T-cell (primary cell): ENCODE data around the gene XAGE1B. TPM values are rescaled to one million over a fixed set of nuclear protein-coding genes. Genes with fewer than 3 reads are reported as not detected.
"Not testable (repeated sequence)": the region's sequence is repeated elsewhere in the genome, so short reads cannot be mapped to it uniquely, and the experiment has no call there.

Experiments used
- ATAC-seq, 4 experiments: fragments of 200-7000 bp in 3 of 4; fragments of 150-1000 bp in 1 of 4; cut with Tn5 transposase; replicated peaks in 1 of 4; 1 replicate in 3 of 4; 2 replicates in 1 of 4; pipeline ENCODE4 v1.10.0; 2021; ENCODE audit warnings: moderate library complexity in 3 of 4, mild to moderate bottlenecking in 2 of 4, moderate number of reproducible peaks in 1 of 4
- CTCF ChIA-PET, 2 donors: fragments of 300-600 bp; sonication (Branson Sonifier 250); formaldehyde crosslinking; loops; one replicate each; lab custom pipeline; 2022; ENCODE audit warnings: antibody characterized with exemption in 2 of 2; lab: Charles Lee
- POLR2A ChIA-PET, 2 donors: fragments of 300-600 bp; sonication (Branson Sonifier 250); formaldehyde crosslinking; loops; one replicate each; lab custom pipeline; 2022; ENCODE audit warnings: antibody characterized with exemption in 2 of 2; lab: Charles Lee
- DNase-seq, 35 experiments: peaks; one replicate each; pipeline versions ENCODE4 v3.0.0 to v3.0.0-alpha.2; 2013 to 2023
- H3K27ac ChIP-seq: one replicate; pipeline ENCODE4 v1.5.1; 2013; ENCODE audit warnings: low read length
- H3K27me3 ChIP-seq, 2 experiments: replicated peaks in 1 of 2; 1 replicate in 1 of 2; 2 replicates in 1 of 2; pipeline versions ENCODE4 v1.6.1 to v1.7.0; 2013; ENCODE audit warnings: low read length in 1 of 2, mixed read lengths in 1 of 2; ENCODE audit not compliant: control insufficient read depth in 2 of 2, insufficient read depth in 2 of 2; ENCODE audit errors: extremely low read depth in 1 of 2
- H3K36me3 ChIP-seq, 2 donors: 1 replicate in 1 of 2; 2 replicates in 1 of 2; pipeline versions ENCODE4 v1.6.1 to v1.7.0; 2013; ENCODE audit warnings: low read length in 1 of 2; ENCODE audit not compliant: control insufficient read depth in 2 of 2, insufficient read depth in 1 of 2; ENCODE audit errors: extremely low read depth in 1 of 2
- H3K4me1 ChIP-seq, 2 experiments: 1 replicate in 1 of 2; 2 replicates in 1 of 2; pipeline versions ENCODE4 v1.6.1 to v1.7.0; 2013; ENCODE audit warnings: low read length in 2 of 2, mixed read lengths in 1 of 2; ENCODE audit not compliant: insufficient read depth in 2 of 2, control insufficient read depth in 1 of 2; ENCODE audit errors: extremely low read depth in 1 of 2
- H3K4me3 ChIP-seq, 2 donors: 1 replicate in 1 of 2; 2 replicates in 1 of 2; pipeline versions ENCODE4 v1.5.1 to v1.7.0; 2013; ENCODE audit warnings: mild to moderate bottlenecking in 2 of 2, low read length in 1 of 2, moderate library complexity in 1 of 2; ENCODE audit not compliant: control insufficient read depth in 1 of 2; ENCODE audit errors: extremely low read depth in 1 of 2
- H3K9me3 ChIP-seq: 2 replicates; pipeline ENCODE4 v1.7.0; 2013
- H3K27ac Mint-ChIP-seq, 2 donors: one replicate each; pipeline ENCODE4 v1.8.0; 2020 to 2021; ENCODE audit warnings: mild to moderate bottlenecking in 2 of 2, mixed read lengths in 2 of 2
- H3K27me3 Mint-ChIP-seq, 2 donors: one replicate each; pipeline ENCODE4 v1.8.0; 2021 to 2022; ENCODE audit warnings: mixed read lengths in 2 of 2
- H3K36me3 Mint-ChIP-seq: one replicate; pipeline ENCODE4 v1.8.0; 2021; ENCODE audit warnings: mixed read lengths
- H3K4me1 Mint-ChIP-seq, 3 donors: one replicate each; pipeline ENCODE4 v1.8.0; 2020 to 2022; ENCODE audit warnings: mixed read lengths in 3 of 3, mild to moderate bottlenecking in 1 of 3
- H3K4me3 Mint-ChIP-seq, 3 donors: one replicate each; pipeline ENCODE4 v1.8.0; 2020 to 2022; ENCODE audit warnings: mild to moderate bottlenecking in 3 of 3, mixed read lengths in 3 of 3, moderate library complexity in 3 of 3
- H3K9me3 Mint-ChIP-seq, 3 donors: one replicate each; pipeline ENCODE4 v1.8.0; 2020 to 2022; ENCODE audit warnings: mixed read lengths in 3 of 3
- WGBS: methylation state at CpG from one replicate; pipeline ENCODE4 v1.1.5; 2013; ENCODE audit warnings: missing lambda C conversion rate; ENCODE audit not compliant: insufficient coverage; 5-methylcytosine and 5-hydroxymethylcytosine counted together
- total RNA-seq, 35 experiments: library from RNA in 6 of 35; stranded (reverse) in 6 of 35; fragments of 120-200 nt in 1 of 35; gene quantifications; one replicate each; pipeline versions ENCODE4 v1.2.1 to v1.2.4 and lab custom pipeline; 2013 to 2026

The XAGE1B gene
- total RNA-seq, 5 donors from 2014 or later (not counting 1 experiment from before 2014, with no cell fraction given): not detected

- Mint-ChIP-seq H3K4me3 (no peak overlapping the region), H3K36me3 (no peaks in the 10 kb centered on the region), H3K4me1 (peaks cover 0 to 9% (median 0%) of the 10 kb centered on the region in 3 donors), H3K27me3 (peaks cover 0 to 46% of the 10 kb centered on the region in 2 donors), H3K27ac (no peak overlapping the region), H3K9me3 (no peaks in the 10 kb centered on the region)
- CTCF ChIA-PET: no interaction called here
- no peak overlapping the region for H3K4me3 ChIP-seq
- 86% methylated on average over 15 of the region's 21 CpGs for WGBS
- H3K36me3 ChIP-seq: no peaks in the 10 kb centered on the region
- POLR2A ChIA-PET: no interaction called here
- no peaks in the 10 kb centered on the region for H3K27me3 ChIP-seq
- H3K4me1 ChIP-seq: no peaks in the 10 kb centered on the region
- H3K9me3 ChIP-seq: no peaks in the 10 kb centered on the region
- DNase-seq (no peak), ATAC-seq (no peak)
- no peak overlapping the region for H3K27ac ChIP-seq
Measured at GRCh38 chrX:52544147-52544840, 27.4 kb upstream of the XAGE1B start.

GRCh38 chrX:52542311-52542710 is 25.4 kb upstream of the XAGE1B start:
- no peaks in the 10 kb centered on the region for H3K36me3 ChIP-seq
- H3K27me3 ChIP-seq: no peaks in the 10 kb centered on the region
- H3K27ac ChIP-seq: no peak overlapping the region
- DNase-seq (no peak), ATAC-seq (no peak)
- no peak overlapping the region for H3K4me3 ChIP-seq
- H3K36me3 Mint-ChIP-seq: no peaks in the 10 kb centered on the region
- peaks cover 0 to 41% of the 10 kb centered on the region in 2 donors for H3K27me3 Mint-ChIP-seq
- H3K27ac Mint-ChIP-seq: no peak overlapping the region
- no peaks in the 10 kb centered on the region for H3K4me1 ChIP-seq
- ChIA-PET POLR2A (no interaction called here), CTCF (no interaction called here)
- H3K9me3 Mint-ChIP-seq: no peaks in the 10 kb centered on the region
- WGBS: no CpG with 5 or more reads among the region's 6 CpGs
- H3K4me3 Mint-ChIP-seq: no peak overlapping the region
- peaks cover 0 to 9% (median 0%) of the 10 kb centered on the region in 3 donors for H3K4me1 Mint-ChIP-seq
- H3K9me3 ChIP-seq: no peaks in the 10 kb centered on the region

- not testable (repeated sequence) for ATAC-seq
Measured at GRCh38 chrX:52541051-52541450, 24.2 kb upstream of the XAGE1B start.

GRCh38 chrX:52516110-52516986 is 515 bp downstream of the XAGE1B start:
- H3K27ac ChIP-seq, H3K36me3 Mint-ChIP-seq, H3K4me3 Mint-ChIP-seq, H3K4me3 ChIP-seq, H3K4me1 ChIP-seq, CTCF ChIA-PET, H3K36me3 ChIP-seq, H3K9me3 Mint-ChIP-seq, H3K9me3 ChIP-seq, H3K27me3 Mint-ChIP-seq, H3K4me1 Mint-ChIP-seq, ATAC-seq, POLR2A ChIA-PET, DNase-seq, H3K27ac Mint-ChIP-seq, H3K27me3 ChIP-seq: not testable (repeated sequence)
- WGBS: no CpG with 5 or more reads among the region's 27 CpGs

More at GRCh38 chrX:52541051-52541450, 24.2 kb upstream of the XAGE1B start:
- H3K36me3 Mint-ChIP-seq, H3K9me3 ChIP-seq, H3K9me3 Mint-ChIP-seq, H3K4me1 Mint-ChIP-seq, H3K36me3 ChIP-seq, H3K27ac Mint-ChIP-seq, POLR2A ChIA-PET, H3K4me3 ChIP-seq, H3K4me3 Mint-ChIP-seq, DNase-seq, CTCF ChIA-PET, H3K27ac ChIP-seq, H3K4me1 ChIP-seq, H3K27me3 ChIP-seq: not testable (repeated sequence)
- H3K27me3 Mint-ChIP-seq: peaks cover 0 to 36% of the 10 kb centered on the region in 2 donors
- WGBS: 70% methylated on average over 2 of the region's 4 CpGs

GRCh38 chrX:52511126-52511525 is 5.7 kb downstream of the XAGE1B start:
- H3K27ac ChIP-seq, H3K27ac Mint-ChIP-seq, H3K4me1 Mint-ChIP-seq, H3K4me3 ChIP-seq, POLR2A ChIA-PET, DNase-seq, H3K4me3 Mint-ChIP-seq, H3K27me3 ChIP-seq, CTCF ChIA-PET, H3K9me3 ChIP-seq, H3K36me3 ChIP-seq, ATAC-seq, H3K4me1 ChIP-seq, H3K36me3 Mint-ChIP-seq, H3K27me3 Mint-ChIP-seq, H3K9me3 Mint-ChIP-seq: not testable (repeated sequence)
- WGBS: no CpG with 5 or more reads among the region's 6 CpGs

- POLR2A ChIA-PET: no interaction called here
- H3K9me3 Mint-ChIP-seq: no peaks in the 10 kb centered on the region
Measured at GRCh38 chrX:52509916-52510315, 6.9 kb downstream of the XAGE1B start.

More at GRCh38 chrX:52509916-52510315, 6.9 kb downstream of the XAGE1B start:
- Mint-ChIP-seq H3K36me3 (no peaks in the 10 kb centered on the region), H3K4me3 (no peak overlapping the region), H3K4me1 (no peaks in the 10 kb centered on the region), H3K27ac (no peak overlapping the region), H3K27me3 (peaks cover 3 to 13% of the 10 kb centered on the region in 2 donors)
- H3K36me3 ChIP-seq: no peaks in the 10 kb centered on the region
- H3K4me1 ChIP-seq: no peaks in the 10 kb centered on the region
- CTCF ChIA-PET: no interaction called here
- no peak for DNase-seq
- H3K4me3 ChIP-seq: no peak overlapping the region
- ATAC-seq: no peak
- WGBS: 75% methylated on average over 5 of the region's 6 CpGs
- no peaks in the 10 kb centered on the region for H3K9me3 ChIP-seq
- H3K27me3 ChIP-seq: peaks cover 0 to 4% of the 10 kb centered on the region in 2 experiments
- H3K27ac ChIP-seq: no peak overlapping the region
